Measurements from ENCODE around the gene A2M.

The A2M gene

GRCh38 chr12:9071518-9071917, 44.2 kb downstream of the A2M start:
- DNase-seq = no peak

- no peak for DNase-seq
Observed at GRCh38 chr12:9070351-9070750, 45.4 kb downstream of the A2M start.

- DNase-seq = no peak
Observed at GRCh38 chr12:9068600-9068999, 47.1 kb downstream of the A2M start.

- no peak for DNase-seq
Observed at GRCh38 chr12:9068086-9068485, 47.6 kb downstream of the A2M start.

- no peak for DNase-seq
Observed at GRCh38 chr12:9066755-9067423, 48.8 kb downstream of the A2M start.

GRCh38 chr12:9066183-9066623, 49.5 kb downstream of the A2M start:
- no peak for DNase-seq

GRCh38 chr12:9065607-9065856, 50.2 kb downstream of the A2M start:
- DNase-seq = no peak

- DNase-seq = peak; percentile 39
Observed at GRCh38 chr12:9064815-9065606, 50.7 kb downstream of the A2M start.

GRCh38 chr12:9064201-9064814, 51.4 kb downstream of the A2M start:
- DNase-seq = peak; percentile 49

GRCh38 chr12:9052610-9053009, 63.1 kb downstream of the A2M start:
- DNase-seq = no peak

- no peak for DNase-seq
Observed at GRCh38 chr12:9051158-9051550, 64.6 kb downstream of the A2M start.

GRCh38 chr12:9050521-9051157, 65.1 kb downstream of the A2M start:
- DNase-seq = no peak

GRCh38 chr12:9049520-9050133, 66.1 kb downstream of the A2M start:
- DNase-seq = peak; percentile 10

GRCh38 chr12:9048930-9049329, 66.8 kb downstream of the A2M start:
- no peak for DNase-seq

- DNase-seq = no peak
Observed at GRCh38 chr12:9047105-9047504, 68.6 kb downstream of the A2M start.

- no peak for DNase-seq
Observed at GRCh38 chr12:9043766-9044165, 72.0 kb downstream of the A2M start.

GRCh38 chr12:9041321-9041720, 74.4 kb downstream of the A2M start:
- DNase-seq = no peak

GRCh38 chr12:9040484-9041186, 75.1 kb downstream of the A2M start:
- no peak for DNase-seq

- DNase-seq = no peak
Observed at GRCh38 chr12:9039397-9039977, 76.2 kb downstream of the A2M start.

- DNase-seq = no peak
Observed at GRCh38 chr12:9037431-9037830, 78.3 kb downstream of the A2M start.

GRCh38 chr12:9036227-9036626, 79.5 kb downstream of the A2M start:
- DNase-seq = no peak

- no peak for DNase-seq
Observed at GRCh38 chr12:9034095-9034494, 81.6 kb downstream of the A2M start.
